H1 (cell line): ENCODE measurements around the gene CDC45. TPM values are rescaled to one million over a fixed set of nuclear protein-coding genes. Genes with fewer than 3 reads are reported as not detected.

ENCODE experiments used
- CTCF ChIA-PET: fragments of 300-600 bp; sonication (Branson Sonifier 250); formaldehyde crosslinking; loops from one replicate; lab custom pipeline; 2021; ENCODE audit not compliant: partially characterized antibody; lab: Charles Lee
- POLR2A ChIA-PET: fragments of 300-600 bp; sonication (Branson Sonifier 250); formaldehyde crosslinking; loops from one replicate; lab custom pipeline; 2021; ENCODE audit warnings: inconsistent platforms; ENCODE audit not compliant: partially characterized antibody; lab: Charles Lee
- DNase-seq, 2 experiments: peaks; one replicate each; pipeline versions ENCODE4 v3.0.0 to v3.0.0-alpha.2; 2010 to 2022; ENCODE audit warnings: low spot score in 2 of 2, low read depth in 1 of 2, mixed read lengths in 1 of 2
- FAIRE-seq: peaks from 2 replicates; lab custom pipeline; 2011; peaks lifted over from hg19 to GRCh38; lab: Jason Lieb, UNC
- H2AFZ ChIP-seq: 2 replicates; pipeline ENCODE4 v1.8.1; 2012; ENCODE audit warnings: low read length, inconsistent platforms
- H2AK5ac ChIP-seq: 2 replicates; pipeline ENCODE4 v1.6.1; 2013; ENCODE audit warnings: low read depth, low read length
- H2BK120ac ChIP-seq: replicated peaks from 2 replicates; pipeline ENCODE3; 2013; ENCODE audit warnings: low read depth, low read length, inconsistent platforms
- H2BK12ac ChIP-seq: 2 replicates; pipeline ENCODE4 v1.6.1; 2013; ENCODE audit warnings: low read depth, low read length
- H2BK15ac ChIP-seq: 2 replicates; pipeline ENCODE4 v1.6.1; 2013; ENCODE audit warnings: low read length
- H2BK20ac ChIP-seq: 2 replicates; pipeline ENCODE4 v1.6.1; 2013; ENCODE audit warnings: low read length
- H2BK5ac ChIP-seq: 2 replicates; pipeline ENCODE4 v1.6.1; 2013; ENCODE audit warnings: low read depth, low read length
- H3K14ac ChIP-seq: 2 replicates; pipeline ENCODE4 v1.6.1; 2013; ENCODE audit warnings: inconsistent platforms; ENCODE audit not compliant: insufficient read length
- H3K18ac ChIP-seq: 2 replicates; pipeline ENCODE4 v1.6.1; 2013; ENCODE audit warnings: low read length; ENCODE audit errors: extremely low read depth
- H3K23ac ChIP-seq: 2 replicates; pipeline ENCODE4 v1.6.1; 2013; ENCODE audit warnings: inconsistent platforms; ENCODE audit not compliant: insufficient read length
- H3K23me2 ChIP-seq: 2 replicates; pipeline ENCODE4 v1.6.1; 2013; ENCODE audit warnings: low read depth, low read length
- H3K27ac ChIP-seq: 2 replicates; pipeline ENCODE4 v1.6.1; 2011; ENCODE audit warnings: low read depth, low read length, inconsistent platforms
- H3K27me3 ChIP-seq, 4 experiments: replicated peaks in 1 of 4; 1 replicate in 1 of 4; 2 replicates in 3 of 4; pipeline versions ENCODE4 v1.6.1 to v1.8.1; 2011 to 2013; ENCODE audit warnings: low read length in 3 of 4, mild to moderate bottlenecking in 3 of 4, inconsistent platforms in 2 of 4, mixed read lengths in 2 of 4, moderate library complexity in 1 of 4; ENCODE audit not compliant: control insufficient read depth in 3 of 4, insufficient read depth in 3 of 4; ENCODE audit errors: extremely low read depth in 1 of 4
- H3K36me3 ChIP-seq, 4 experiments: 2 replicates each; pipeline versions ENCODE4 v1.6.1 to v1.8.1; 2011 to 2013; ENCODE audit warnings: mild to moderate bottlenecking in 4 of 4, low read length in 3 of 4, moderate library complexity in 2 of 4, control low read depth in 1 of 4, inconsistent platforms in 1 of 4; ENCODE audit not compliant: insufficient read depth in 4 of 4, control insufficient read depth in 2 of 4
- H3K4ac ChIP-seq: replicated peaks from 2 replicates; pipeline ENCODE3; 2013; ENCODE audit warnings: low read length, low read depth, mixed read lengths, inconsistent platforms; ENCODE audit not compliant: insufficient read length
- H3K4me1 ChIP-seq, 4 experiments: replicated peaks in 1 of 4; 1 replicate in 1 of 4; 2 replicates in 3 of 4; pipeline versions ENCODE4 v1.6.1 to v1.8.1; 2011 to 2013; ENCODE audit warnings: low read length in 3 of 4, inconsistent platforms in 2 of 4, mixed read lengths in 1 of 4; ENCODE audit not compliant: insufficient read depth in 4 of 4, control insufficient read depth in 3 of 4
- H3K4me2 ChIP-seq, 2 experiments: 2 replicates each; pipeline versions ENCODE4 v1.6.1 to v1.8.1; 2011 to 2013; ENCODE audit warnings: low read depth in 2 of 2, low read length in 2 of 2, control low read depth in 1 of 2, inconsistent platforms in 1 of 2, mild to moderate bottlenecking in 1 of 2; ENCODE audit not compliant: insufficient read depth in 1 of 2
- H3K4me3 ChIP-seq, 4 experiments: fragments of 200-600, 300-600 bp in 1 of 4; sonication (generic), shearing (Covaris generic), sonication (Bioruptor Twin) in 1 of 4; 2 replicates each; pipeline versions ENCODE4 v1.5.1 to v1.8.1; 2011 to 2016; ENCODE audit warnings: low read length in 4 of 4, low read depth in 3 of 4, control low read depth in 2 of 4, inconsistent platforms in 2 of 4, mild to moderate bottlenecking in 2 of 4, mixed read lengths in 1 of 4, moderate library complexity in 1 of 4; ENCODE audit not compliant: insufficient read depth in 2 of 4; ENCODE audit errors: extremely low read depth in 1 of 4
- H3K56ac ChIP-seq: replicated peaks from 2 replicates; pipeline ENCODE3; 2013; ENCODE audit warnings: low read depth, mild to moderate bottlenecking, mixed read lengths, low read length, inconsistent platforms; ENCODE audit not compliant: insufficient read length
- H3K79me1 ChIP-seq: 2 replicates; pipeline ENCODE4 v1.6.1; 2013; ENCODE audit warnings: low read depth, low read length, control low read depth
- H3K79me2 ChIP-seq, 2 experiments: 2 replicates each; pipeline versions ENCODE4 v1.6.1 to v1.8.1; 2012 to 2013; ENCODE audit warnings: low read length in 2 of 2, mild to moderate bottlenecking in 2 of 2, inconsistent platforms in 1 of 2; ENCODE audit not compliant: insufficient read depth in 2 of 2, control insufficient read depth in 1 of 2
- H3K9ac ChIP-seq, 4 experiments: replicated peaks in 1 of 4; 1 replicate in 1 of 4; 2 replicates in 3 of 4; pipeline versions ENCODE4 v1.6.1 to v1.8.1; 2011 to 2013; ENCODE audit warnings: low read depth in 3 of 4, low read length in 3 of 4, control low read depth in 2 of 4, mild to moderate bottlenecking in 2 of 4, moderate library complexity in 2 of 4, inconsistent platforms in 1 of 4; ENCODE audit errors: extremely low read depth in 1 of 4
- H3K9me3 ChIP-seq, 2 experiments: 2 replicates each; pipeline versions ENCODE4 v1.6.1 to v1.8.1; 2012 to 2013; ENCODE audit warnings: mild to moderate bottlenecking in 2 of 2, moderate library complexity in 2 of 2, control low read depth in 1 of 2, inconsistent platforms in 1 of 2, low read depth in 1 of 2, low read length in 1 of 2, mixed read lengths in 1 of 2; ENCODE audit not compliant: insufficient read depth in 2 of 2
- H4K20me1 ChIP-seq, 2 experiments: replicated peaks in 1 of 2; 2 replicates each; pipeline versions ENCODE3 to v1.8.1; 2011 to 2013; ENCODE audit warnings: inconsistent platforms in 2 of 2, low read length in 2 of 2, mild to moderate bottlenecking in 1 of 2; ENCODE audit not compliant: insufficient read depth in 2 of 2, control insufficient read depth in 1 of 2
- H4K5ac ChIP-seq: 2 replicates; pipeline ENCODE4 v1.6.1; 2013; ENCODE audit warnings: low read length, low read depth, mixed read lengths, inconsistent platforms; ENCODE audit not compliant: insufficient read length
- H4K8ac ChIP-seq: 2 replicates; pipeline ENCODE4 v1.8.0; 2013; ENCODE audit warnings: mild to moderate bottlenecking, moderate library complexity, low read length, inconsistent platforms; ENCODE audit not compliant: insufficient read depth; ENCODE audit errors: extremely low read depth
- H4K91ac ChIP-seq: replicated peaks from 2 replicates; pipeline ENCODE3; 2013; ENCODE audit warnings: low read length, mixed read lengths, inconsistent platforms; ENCODE audit not compliant: insufficient read length
- E2F6 ChIP-seq: IDR thresholded peaks from 2 replicates; pipeline ENCODE4 v1.6.1; 2012; ENCODE audit warnings: inconsistent platforms
- EZH2 ChIP-seq: fragments of 200-600 bp; sonication (generic); IDR thresholded peaks from 2 replicates; pipeline ENCODE4 v1.7.1; 2012; ENCODE audit warnings: low read depth, mild to moderate bottlenecking, moderate library complexity, low read length, inconsistent platforms; ENCODE audit not compliant: severe bottlenecking
- MAFK ChIP-seq: IDR thresholded peaks from 2 replicates; pipeline ENCODE4 v1.6.1; 2012; ENCODE audit warnings: low read depth, mild to moderate bottlenecking, improper control_type of control experiment, low read length
- RAD21 ChIP-seq, 2 experiments: IDR thresholded peaks in 1 of 2; conservative IDR thresholded peaks in 1 of 2; 2 replicates each; pipeline ENCODE4 v1.6.1; 2011; ENCODE audit warnings: low read depth in 2 of 2, low read length in 2 of 2, improper control_type of control experiment in 1 of 2, inconsistent platforms in 1 of 2, mild to moderate bottlenecking in 1 of 2, moderate library complexity in 1 of 2
- YY1 ChIP-seq: IDR thresholded peaks from 2 replicates; pipeline ENCODE4 v1.6.1; 2011; ENCODE audit warnings: low read depth, mild to moderate bottlenecking, low read length
- WGBS, 2 experiments: shearing (Covaris generic) in 1 of 2; methylation state at CpG; one replicate each; pipeline versions ENCODE4 v1.1.6 to v1.1.7; 2013 to 2015; ENCODE audit warnings: low lambda C conversion rate in 2 of 2, mixed read lengths in 2 of 2, inconsistent platforms in 1 of 2, low coverage in 1 of 2, missing lambda C conversion rate in 1 of 2; ENCODE audit not compliant: insufficient replicate concordance in 2 of 2, insufficient coverage in 1 of 2, insufficient read length in 1 of 2; ENCODE audit errors: extremely low coverage in 1 of 2, missing lambda C conversion rate in 1 of 2; 5-methylcytosine and 5-hydroxymethylcytosine counted together
- polyA plus RNA-seq, 7 experiments: library from polyadenylated mRNA; depleted of rRNA in 3 of 7; stranded (reverse) in 5 of 7; unstranded in 2 of 7; fragments of >200 nt in 5 of 7; fragments of 200-250 nt in 2 of 7; gene quantifications; 1 replicate in 5 of 7; 2 replicates in 1 of 7; 4 replicates in 1 of 7; pipeline versions ENCODE4 v1.2.1 to v1.2.3, GENCODE V29; 2011 to 2013; ENCODE audit warnings: missing spikeins in 2 of 7, mixed read lengths in 2 of 7
- total RNA-seq: library from RNA; stranded (reverse); fragmentation: NEBNext Ultra II Directional; extraction: Animal tissue kit (Norgen Biotek cat#: 25700); gene quantifications from 2 replicates; pipeline ENCODE4 v1.2.1, GENCODE V29; 2021
- TF ChIP-seq, protein P1 (sequence below): IDR thresholded peaks from 2 replicates; pipeline ENCODE4 v1.6.1; 2012; ENCODE audit warnings: low read length, inconsistent platforms
- TF ChIP-seq, protein P2 (sequence below): IDR thresholded peaks from 2 replicates; pipeline ENCODE4 v1.6.1; 2011; ENCODE audit warnings: low read length, improper control_type of control experiment

The CDC45 gene
- total and polyA plus RNA-seq, 2 of the 8 experiments (the other 6 are each of a cell fraction or from before 2014, with no cell fraction given): 31.9 to 37.7 TPM

- peaks cover 0 to 9% (median 4%) of the 10 kb centered on the region in 4 experiments; a peak in 5 of 7 replicates for H3K4me1 ChIP-seq
- H3K9ac ChIP-seq: peak overlapping the region; percentile 74 to 98 (median 90)
- POLR2A ChIA-PET: interaction anchor here (0.9 to 7.9 kb wide), 13 partner anchors 9 to 253 kb away, joined by 3 to 127 read pairs (median 3); partner anchors contain the start of genes C22orf39, CDC45, CLTCL1 and SLC25A1
- H3K18ac ChIP-seq: no peak overlapping the region
- H2AK5ac ChIP-seq: no peak overlapping the region; the same call in 1 of the 2 replicates
- peak overlapping the region; percentile 58 to 85 for H3K4me2 ChIP-seq
- H3K4me3 ChIP-seq: peak overlapping the region; percentile 73 to 86 (median 81)
- CTCF ChIA-PET: interaction anchor here (0.5 to 1.0 kb wide), 3 partner anchors 22 to 871 kb away, joined by 3 read pairs; no protein-coding TSS in a partner anchor
- H4K5ac ChIP-seq: peak overlapping the region; percentile 41
- peak overlapping the region; percentile 54 for H3K27ac ChIP-seq
- H3K23ac ChIP-seq: no peak overlapping the region
- no peak overlapping the region for H2BK20ac ChIP-seq
- peaks cover 12% of the 10 kb centered on the region for H3K79me1 ChIP-seq
- H3K23me2 ChIP-seq: peaks cover 11% of the 10 kb centered on the region
- H4K91ac ChIP-seq: peak overlapping the region; percentile 40
- 2% methylated on average over 38 of the region's 53 CpGs; no CpG with 5 or more reads in 1 of the 2 experiments for WGBS, 2 experiments
- no peaks in the 10 kb centered on the region for H3K9me3 ChIP-seq
- no peak overlapping the region for H2AFZ ChIP-seq
- no peaks in the 10 kb centered on the region for H3K27me3 ChIP-seq
- H3K56ac ChIP-seq: peak overlapping the region; percentile 56
- no peak overlapping the region for H2BK15ac ChIP-seq
- H4K20me1 ChIP-seq: peaks cover 15 to 24% of the 10 kb centered on the region in 2 experiments
- H3K36me3 ChIP-seq: peaks cover 3 to 11% (median 9%) of the 10 kb centered on the region in 4 experiments; a peak in 5 of 8 replicates
- no peak overlapping the region for H2BK120ac ChIP-seq
- peak in 1 of 2 experiments; percentile 67 for DNase-seq
- peak overlapping the region; percentile 98 for H4K8ac ChIP-seq
- H3K4ac ChIP-seq: peak overlapping the region; percentile 47
- H2BK12ac ChIP-seq: no peak overlapping the region
- no peak for FAIRE-seq
- H3K79me2 ChIP-seq: peaks cover 34 to 50% of the 10 kb centered on the region in 2 experiments
- H2BK5ac ChIP-seq: no peak overlapping the region
- no peak overlapping the region for H3K14ac ChIP-seq
- TF ChIP-seq, protein P1, sequence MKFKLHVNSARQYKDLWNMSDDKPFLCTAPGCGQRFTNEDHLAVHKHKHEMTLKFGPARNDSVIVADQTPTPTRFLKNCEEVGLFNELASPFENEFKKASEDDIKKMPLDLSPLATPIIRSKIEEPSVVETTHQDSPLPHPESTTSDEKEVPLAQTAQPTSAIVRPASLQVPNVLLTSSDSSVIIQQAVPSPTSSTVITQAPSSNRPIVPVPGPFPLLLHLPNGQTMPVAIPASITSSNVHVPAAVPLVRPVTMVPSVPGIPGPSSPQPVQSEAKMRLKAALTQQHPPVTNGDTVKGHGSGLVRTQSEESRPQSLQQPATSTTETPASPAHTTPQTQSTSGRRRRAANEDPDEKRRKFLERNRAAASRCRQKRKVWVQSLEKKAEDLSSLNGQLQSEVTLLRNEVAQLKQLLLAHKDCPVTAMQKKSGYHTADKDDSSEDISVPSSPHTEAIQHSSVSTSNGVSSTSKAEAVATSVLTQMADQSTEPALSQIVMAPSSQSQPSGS: no peak
- peak; percentile 63; the same call in 1 of the 2 replicates for TF ChIP-seq E2F6
- TF ChIP-seq, protein P2, sequence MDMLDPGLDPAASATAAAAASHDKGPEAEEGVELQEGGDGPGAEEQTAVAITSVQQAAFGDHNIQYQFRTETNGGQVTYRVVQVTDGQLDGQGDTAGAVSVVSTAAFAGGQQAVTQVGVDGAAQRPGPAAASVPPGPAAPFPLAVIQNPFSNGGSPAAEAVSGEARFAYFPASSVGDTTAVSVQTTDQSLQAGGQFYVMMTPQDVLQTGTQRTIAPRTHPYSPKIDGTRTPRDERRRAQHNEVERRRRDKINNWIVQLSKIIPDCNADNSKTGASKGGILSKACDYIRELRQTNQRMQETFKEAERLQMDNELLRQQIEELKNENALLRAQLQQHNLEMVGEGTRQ: no peak
- no peak for TF ChIP-seq YY1
- TF ChIP-seq EZH2: no peak
- no peak for TF ChIP-seq MAFK
- no peak for TF ChIP-seq RAD21 (IDR thresholded peaks at IDR 0.05 in 1 of 2, conservative IDR thresholded peaks at IDR 0.05 in 1 of 2; ENCODE audit: low read depth in 2 of 2, low read length in 2 of 2)
These were observed 48.7 kb upstream of the CDC45 start for GRCh38 chr22:19430890-19431541.
